Pulmonary artery endothelial cell (primary cell): Measurements from ENCODE around the gene FOXL1. TPM values are rescaled to one million over a fixed set of nuclear protein-coding genes. Genes with fewer than 3 reads are reported as not detected.

Experiments
- DNase-seq: peaks from one replicate; pipeline ENCODE4 v3.0.0-alpha.2; 2011; ENCODE audit warnings: low read depth, low spot score
- total RNA-seq: library from RNA; depleted of rRNA; stranded (reverse); fragments of >200 nt; gene quantifications from 2 replicates; pipeline ENCODE4 v1.2.3, GENCODE V29; 2014

The FOXL1 gene
- total RNA-seq, 1 donor from 2014 or later, result 2.9 TPM

DNA sequence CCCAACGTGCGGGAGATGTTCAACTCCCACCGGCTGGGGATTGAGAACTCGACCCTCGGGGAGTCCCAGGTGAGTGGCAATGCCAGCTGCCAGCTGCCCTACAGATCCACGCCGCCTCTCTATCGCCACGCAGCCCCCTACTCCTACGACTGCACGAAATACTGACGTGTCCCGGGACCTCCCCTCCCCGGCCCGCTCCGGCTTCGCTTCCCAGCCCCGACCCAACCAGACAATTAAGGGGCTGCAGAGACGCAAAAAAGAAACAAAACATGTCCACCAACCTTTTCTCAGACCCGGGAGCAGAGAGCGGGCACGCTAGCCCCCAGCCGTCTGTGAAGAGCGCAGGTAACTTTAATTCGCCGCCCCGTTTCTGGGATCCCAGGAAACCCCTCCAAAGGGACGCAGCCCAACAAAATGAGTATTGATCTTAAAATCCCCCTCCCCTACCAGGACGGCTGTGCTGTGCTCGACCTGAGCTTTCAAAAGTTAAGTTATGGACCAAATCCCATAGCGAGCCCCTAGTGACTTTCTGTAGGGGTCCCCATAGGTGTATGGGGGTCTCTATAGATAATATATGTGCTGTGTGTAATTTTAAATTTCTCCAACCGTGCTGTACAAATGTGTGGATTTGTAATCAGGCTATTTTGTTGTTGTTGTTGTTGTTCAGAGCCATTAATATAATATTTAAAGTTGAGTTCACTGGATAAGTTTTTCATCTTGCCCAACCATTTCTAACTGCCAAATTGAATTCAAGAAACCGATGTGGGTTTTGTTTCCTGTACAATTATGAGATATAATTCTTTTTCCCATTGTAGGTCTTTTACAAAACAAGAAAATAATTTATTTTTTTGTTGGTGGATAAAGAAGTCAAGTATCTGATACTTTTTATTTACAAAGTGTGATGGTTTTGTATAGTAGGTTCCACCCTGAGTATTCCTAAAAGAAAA is 9.4 kb upstream of the FOXL1 start:
- no peak for DNase-seq

DNA sequence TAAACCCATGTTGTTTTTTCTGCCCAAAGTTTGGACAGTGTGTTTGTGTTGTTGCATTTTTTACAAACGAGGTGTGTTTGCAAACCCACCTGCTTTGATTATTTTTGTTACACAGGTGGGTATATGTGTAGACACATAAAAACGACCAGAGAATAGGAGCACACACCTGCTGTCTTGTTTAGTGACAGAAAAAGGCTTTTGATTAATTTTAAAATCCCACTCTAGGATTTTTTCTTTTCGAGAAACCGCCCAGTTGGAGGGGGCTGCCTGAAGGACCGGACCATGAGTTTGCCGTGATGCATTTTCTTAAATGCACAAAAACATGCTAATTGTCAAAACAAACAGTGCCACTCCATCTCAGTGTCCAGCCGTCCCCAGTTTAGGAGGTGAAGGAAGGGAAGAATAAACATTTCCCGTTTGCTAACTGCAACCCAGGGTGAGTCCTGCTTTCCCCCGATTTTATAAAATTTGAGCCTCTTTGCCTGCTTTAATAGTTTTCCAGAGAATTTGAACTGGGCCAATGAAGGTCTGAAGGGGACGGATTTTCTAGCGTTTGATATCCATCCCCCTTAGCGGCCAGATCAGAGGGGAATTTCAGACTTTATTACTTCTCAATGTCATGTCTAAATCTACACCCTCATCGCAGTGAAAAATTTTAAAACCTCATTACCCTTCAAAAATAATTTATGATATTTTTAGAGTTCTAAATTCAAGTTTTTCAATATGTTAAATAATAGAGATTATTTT is 8.5 kb upstream of the FOXL1 start:
- no peak for DNase-seq

DNA sequence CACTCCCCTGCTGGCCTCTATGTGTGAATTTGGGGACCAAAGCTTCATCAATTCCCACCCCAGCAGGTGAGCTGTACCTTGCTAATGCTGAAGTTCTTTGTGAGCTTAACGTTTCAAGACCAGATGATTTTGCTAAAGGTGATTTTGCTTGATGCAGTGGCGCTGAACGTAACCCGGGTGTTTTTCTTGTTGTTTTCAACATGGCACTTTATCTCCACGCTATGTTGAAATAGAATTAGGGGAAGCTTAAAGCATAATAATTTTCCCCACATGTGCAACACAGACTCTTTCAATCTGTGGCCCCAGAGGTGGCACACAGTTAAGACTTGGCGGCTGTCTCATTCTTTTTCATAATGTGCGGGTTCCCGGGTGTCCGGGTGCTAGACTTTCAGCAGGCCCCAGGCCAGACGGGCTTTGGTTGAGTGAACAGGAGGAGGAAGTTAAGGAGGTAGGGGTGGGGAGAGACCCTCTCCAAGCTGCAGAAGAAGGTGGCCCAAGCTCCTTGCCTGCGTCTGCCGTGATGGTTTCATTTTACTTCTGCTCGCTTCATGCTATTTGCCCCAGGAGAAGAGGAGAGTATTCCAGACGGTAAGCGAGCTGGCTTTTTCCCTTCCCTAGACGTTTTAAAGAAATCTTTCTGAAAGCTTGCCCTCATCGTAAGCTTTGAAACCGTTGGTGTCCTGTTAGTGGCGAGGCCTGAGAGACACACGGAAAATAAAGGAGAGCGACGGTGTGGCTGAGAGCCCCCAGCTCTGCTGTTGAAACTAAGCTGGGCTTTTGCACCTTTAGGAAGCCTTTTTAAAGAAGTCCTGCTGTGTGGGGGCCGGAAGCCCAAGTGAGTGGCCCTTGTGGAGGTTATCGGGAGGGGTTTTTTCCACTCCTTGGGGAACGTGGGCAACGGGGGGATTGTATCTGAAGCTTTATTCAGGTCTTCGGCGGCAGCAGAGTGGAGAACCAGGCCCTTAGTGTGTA is 7.5 kb upstream of the FOXL1 start:
- DNase-seq, result no peak

DNA sequence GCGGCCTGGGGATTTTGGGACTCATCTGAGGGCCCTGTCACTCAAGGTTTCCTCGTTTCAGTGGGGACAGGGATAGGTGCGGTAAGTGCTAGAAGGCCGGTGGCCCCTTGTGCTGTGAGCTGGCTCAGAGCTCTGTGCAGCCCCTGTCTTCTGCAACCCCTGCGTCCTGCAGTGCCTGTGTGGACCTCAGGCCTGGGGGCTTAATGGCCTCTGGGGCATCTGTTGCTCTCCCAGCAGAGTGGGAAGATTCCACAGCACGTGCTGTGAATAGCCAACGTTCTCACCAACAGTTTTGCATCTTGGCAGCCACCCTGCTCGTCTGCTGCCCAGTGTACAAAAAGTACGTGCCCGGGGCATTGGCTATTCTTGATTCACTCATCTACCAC is 6.8 kb upstream of the FOXL1 start:
- DNase-seq, result no peak

GRCh38 chr16:86572041-86572521 is 6.3 kb upstream of the FOXL1 start:
- DNase-seq, result no peak

GRCh38 chr16:86572606-86573005 is 5.7 kb upstream of the FOXL1 start:
- no peak for DNase-seq

GRCh38 chr16:86573215-86573614 is 5.1 kb upstream of the FOXL1 start:
- DNase-seq, result no peak

GRCh38 chr16:86573646-86574508 is 4.5 kb upstream of the FOXL1 start:
- no peak for DNase-seq

DNA sequence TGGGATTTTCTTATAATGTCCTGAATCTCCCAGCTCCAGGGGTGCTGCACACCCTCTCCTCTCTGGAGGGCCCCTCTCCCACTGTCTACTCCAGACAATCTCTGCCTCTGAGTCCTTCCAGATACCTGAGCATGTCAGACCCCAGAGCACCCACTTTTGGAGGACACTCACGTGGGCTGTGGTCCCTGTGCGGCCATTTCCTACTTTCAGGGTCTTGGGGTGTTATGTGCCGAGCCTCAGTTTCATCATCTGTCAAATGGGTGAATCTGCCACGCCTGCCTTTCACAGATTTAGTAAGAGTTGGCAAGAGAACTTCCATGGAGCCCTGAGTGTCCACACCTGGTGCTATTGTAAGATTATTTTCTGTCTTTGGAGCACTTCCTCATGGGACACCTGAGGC is 3.7 kb upstream of the FOXL1 start:
- DNase-seq, result no peak

DNA sequence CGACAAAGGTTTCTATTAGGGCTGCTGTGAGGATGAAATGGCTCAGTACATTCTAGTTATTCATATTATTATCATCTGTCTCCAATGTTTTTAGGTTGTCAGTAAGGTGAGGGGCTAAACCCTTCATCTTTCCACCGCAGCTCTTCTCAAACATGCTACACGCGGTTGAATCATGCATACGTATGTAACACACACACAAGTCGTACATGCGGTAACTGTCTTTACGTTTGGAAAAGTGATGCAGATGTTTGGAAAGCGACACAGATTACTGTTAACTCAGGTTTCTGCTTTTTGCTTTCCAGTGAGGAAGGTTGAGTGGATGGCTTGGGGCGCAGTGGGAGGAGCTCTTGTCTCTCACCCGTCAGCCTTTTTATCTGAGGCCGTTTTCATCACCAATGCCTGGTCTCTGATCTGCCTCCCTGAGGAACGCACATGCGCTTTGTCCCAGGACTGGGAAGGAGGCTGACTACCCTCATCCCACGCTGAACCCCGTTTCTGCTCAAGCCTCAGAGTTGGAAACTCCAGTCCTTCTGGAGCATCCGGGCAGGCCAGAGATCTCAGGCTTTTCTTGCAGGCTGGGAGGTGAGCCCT is 3.2 kb upstream of the FOXL1 start:
- DNase-seq, result no peak

- DNase-seq, result peak; percentile 63
Measured at GRCh38 chr16:86575754-86576557, 2.4 kb upstream of the FOXL1 start.

DNA sequence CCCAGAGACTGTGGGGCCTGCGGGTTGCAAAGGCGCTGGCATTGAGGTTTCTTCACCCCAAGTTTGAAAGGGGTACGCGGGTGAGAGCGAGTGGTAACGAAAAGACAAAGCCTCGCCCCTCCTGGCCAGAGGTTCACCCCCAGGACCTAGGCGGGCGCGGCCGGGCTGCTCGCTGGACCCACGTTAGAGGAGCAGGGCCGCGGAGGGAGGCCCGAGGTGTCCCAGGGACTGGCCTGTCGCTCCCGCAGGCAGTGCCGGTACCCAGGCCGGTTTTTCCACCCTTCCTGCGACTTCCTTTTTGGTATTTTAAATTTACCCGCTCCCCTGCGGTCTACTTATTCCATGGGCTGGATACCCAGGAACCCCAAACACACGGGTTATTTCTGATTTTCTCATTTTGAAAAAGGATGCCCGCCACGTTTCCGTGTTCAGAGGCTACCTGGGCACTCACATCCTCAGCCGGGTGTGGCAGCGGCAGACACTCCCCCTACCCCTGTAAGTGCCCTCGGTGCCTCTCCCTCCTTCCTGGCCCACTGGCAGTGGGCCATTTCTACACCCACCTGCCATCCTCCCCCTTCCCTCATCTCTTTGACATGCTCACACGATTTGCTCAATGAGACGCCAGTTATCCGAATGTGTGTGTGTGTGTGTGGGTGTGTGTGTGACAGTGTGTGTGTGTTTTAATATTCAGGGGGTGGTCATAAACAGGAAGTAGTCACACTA is 1.6 kb upstream of the FOXL1 start:
- no peak for DNase-seq

DNA sequence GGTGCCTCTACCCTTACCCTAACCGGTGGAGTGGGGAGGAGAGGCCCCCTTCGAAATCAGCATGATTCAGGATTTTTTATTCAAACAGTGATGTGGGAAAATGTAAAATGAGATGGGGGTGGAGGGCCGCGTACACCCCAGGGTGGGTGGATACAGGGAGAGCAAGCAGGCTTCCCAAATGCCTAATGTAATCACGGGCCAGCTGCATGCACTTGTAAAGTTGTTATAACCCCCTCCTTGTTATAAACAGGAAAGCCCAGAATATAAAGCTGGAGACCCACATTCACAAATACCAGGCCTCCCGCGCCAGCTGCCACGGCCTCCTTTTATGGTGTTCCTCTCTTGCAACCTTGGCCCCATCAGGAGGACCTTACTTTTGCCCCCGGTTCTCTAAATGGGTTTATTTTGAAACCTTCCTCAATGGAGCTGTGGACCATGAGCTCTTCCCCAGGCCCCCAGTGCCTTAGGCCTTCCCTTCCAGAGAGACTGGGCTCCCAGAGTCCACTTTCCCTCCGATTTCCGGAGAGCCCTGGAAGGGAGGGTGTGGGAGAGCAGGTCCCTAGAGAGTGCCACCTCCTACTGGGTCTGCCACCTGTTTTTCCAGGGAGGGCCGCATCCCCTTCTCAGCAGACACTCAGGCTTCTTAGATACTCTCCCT is 906 bp upstream of the FOXL1 start:
- DNase-seq, result no peak

DNA sequence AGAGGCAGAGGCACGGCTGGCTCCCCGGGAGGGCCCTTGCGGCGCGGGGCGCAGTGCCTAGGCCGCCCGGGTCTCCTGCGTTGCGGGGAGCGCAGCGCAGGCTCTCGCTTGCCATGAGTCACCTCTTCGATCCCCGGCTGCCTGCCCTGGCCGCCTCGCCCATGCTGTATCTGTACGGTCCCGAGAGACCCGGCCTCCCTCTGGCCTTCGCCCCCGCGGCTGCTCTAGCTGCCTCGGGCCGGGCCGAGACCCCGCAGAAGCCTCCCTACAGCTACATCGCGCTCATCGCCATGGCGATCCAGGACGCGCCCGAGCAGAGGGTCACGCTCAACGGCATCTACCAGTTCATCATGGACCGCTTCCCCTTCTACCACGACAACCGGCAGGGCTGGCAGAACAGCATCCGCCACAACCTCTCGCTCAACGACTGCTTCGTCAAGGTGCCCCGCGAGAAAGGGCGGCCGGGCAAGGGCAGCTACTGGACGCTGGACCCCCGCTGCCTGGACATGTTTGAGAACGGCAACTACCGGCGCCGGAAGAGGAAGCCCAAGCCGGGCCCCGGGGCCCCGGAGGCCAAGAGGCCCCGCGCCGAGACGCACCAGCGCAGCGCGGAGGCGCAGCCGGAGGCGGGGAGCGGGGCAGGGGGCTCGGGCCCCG is 390 bp downstream of the FOXL1 start:
- DNase-seq, result no peak

GRCh38 chr16:86579268-86580062 is 1.1 kb downstream of the FOXL1 start:
- no peak for DNase-seq

GRCh38 chr16:86580063-86580790 is 1.9 kb downstream of the FOXL1 start:
- DNase-seq, result no peak
